Measurements from ENCODE around the gene MAN1A2.

The MAN1A2 gene

GRCh38 chr1:117362986-117363385, 4.3 kb upstream of the MAN1A2 start:
- DNase-seq, result no peak

GRCh38 chr1:117363571-117364048, 3.6 kb upstream of the MAN1A2 start:
- peak in 1 of 2 donors; percentile 25 for DNase-seq

GRCh38 chr1:117364240-117364639, 3.0 kb upstream of the MAN1A2 start:
- no peak for DNase-seq

- DNase-seq, result no peak
Measured at GRCh38 chr1:117365350-117366176, 1.7 kb upstream of the MAN1A2 start.

- DNase-seq, result peak; percentile 83 to 84
Measured at GRCh38 chr1:117366177-117367045, 838 bp upstream of the MAN1A2 start.

GRCh38 chr1:117368116-117369108, 1.2 kb downstream of the MAN1A2 start:
- peak in 1 of 2 donors; percentile 31 for DNase-seq

GRCh38 chr1:117370071-117370470, 2.8 kb downstream of the MAN1A2 start:
- no peak for DNase-seq

- DNase-seq, result no peak
Measured at GRCh38 chr1:117370509-117370908, 3.3 kb downstream of the MAN1A2 start.

- no peak for DNase-seq
Measured at GRCh38 chr1:117371441-117372151, 4.3 kb downstream of the MAN1A2 start.

GRCh38 chr1:117372863-117373412, 5.7 kb downstream of the MAN1A2 start:
- DNase-seq, result no peak

GRCh38 chr1:117373932-117374331, 6.7 kb downstream of the MAN1A2 start:
- DNase-seq, result no peak

- no peak for DNase-seq
Measured at GRCh38 chr1:117375327-117375726, 8.1 kb downstream of the MAN1A2 start.

- DNase-seq, result no peak
Measured at GRCh38 chr1:117387060-117387633, 19.9 kb downstream of the MAN1A2 start.

GRCh38 chr1:117388328-117388727, 21.1 kb downstream of the MAN1A2 start:
- no peak for DNase-seq

GRCh38 chr1:117389284-117389683, 22.0 kb downstream of the MAN1A2 start:
- no peak for DNase-seq

- DNase-seq, result no peak
Measured at GRCh38 chr1:117389779-117390178, 22.5 kb downstream of the MAN1A2 start.

GRCh38 chr1:117392771-117393170, 25.5 kb downstream of the MAN1A2 start:
- DNase-seq, result no peak

- no peak for DNase-seq
Measured at GRCh38 chr1:117396074-117396473, 28.8 kb downstream of the MAN1A2 start.

GRCh38 chr1:117396636-117397035, 29.4 kb downstream of the MAN1A2 start:
- DNase-seq, result no peak

- DNase-seq, result no peak
Measured at GRCh38 chr1:117398957-117399356, 31.7 kb downstream of the MAN1A2 start.

- no peak for DNase-seq
Measured at GRCh38 chr1:117401761-117402160, 34.5 kb downstream of the MAN1A2 start.
